Tibial nerve (tissue), 4 donors: ENCODE data around the gene PVALEF.

Source experiments
- EP300 ChIP-seq, 2 donors: sonication (generic); formaldehyde crosslinking; IDR thresholded peaks; one replicate each; pipeline ENCODE4 v1.6.1; 2017; ENCODE audit warnings: antibody characterized with exemption in 2 of 2, mild to moderate bottlenecking in 1 of 2
- TF ChIP-seq, protein P1 (sequence below), 5 experiments: fragments of 200-600 bp in 3 of 5; fragments of 450-650 bp in 2 of 5; sonication (generic) in 3 of 5; IDR thresholded peaks; one replicate each; pipeline ENCODE4 v1.5.1; 2016 to 2019; ENCODE audit warnings: antibody characterized with exemption in 5 of 5, mild to moderate bottlenecking in 3 of 5, moderate library complexity in 2 of 5

DNA sequence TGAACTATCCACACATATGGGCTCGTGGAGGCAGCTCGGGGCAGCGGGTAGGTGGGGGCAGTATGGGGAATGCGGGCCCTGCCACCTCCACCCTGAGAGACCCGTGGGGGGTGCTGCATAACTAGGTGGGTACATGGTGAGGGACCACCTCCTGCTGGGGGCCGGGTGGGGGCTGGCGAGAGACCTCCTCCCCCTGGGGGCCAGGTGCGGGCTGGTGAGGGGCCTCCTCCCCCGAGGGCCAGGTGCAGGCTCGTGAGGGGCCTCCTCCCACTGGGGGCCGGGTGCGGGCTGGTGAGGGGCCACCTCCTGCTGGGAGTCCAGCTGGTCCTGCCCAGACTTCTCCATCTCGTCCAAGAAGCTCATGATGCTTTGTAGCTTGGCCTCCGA, 32.1 kb downstream of the PVALEF start:
- TF ChIP-seq, protein P1, sequence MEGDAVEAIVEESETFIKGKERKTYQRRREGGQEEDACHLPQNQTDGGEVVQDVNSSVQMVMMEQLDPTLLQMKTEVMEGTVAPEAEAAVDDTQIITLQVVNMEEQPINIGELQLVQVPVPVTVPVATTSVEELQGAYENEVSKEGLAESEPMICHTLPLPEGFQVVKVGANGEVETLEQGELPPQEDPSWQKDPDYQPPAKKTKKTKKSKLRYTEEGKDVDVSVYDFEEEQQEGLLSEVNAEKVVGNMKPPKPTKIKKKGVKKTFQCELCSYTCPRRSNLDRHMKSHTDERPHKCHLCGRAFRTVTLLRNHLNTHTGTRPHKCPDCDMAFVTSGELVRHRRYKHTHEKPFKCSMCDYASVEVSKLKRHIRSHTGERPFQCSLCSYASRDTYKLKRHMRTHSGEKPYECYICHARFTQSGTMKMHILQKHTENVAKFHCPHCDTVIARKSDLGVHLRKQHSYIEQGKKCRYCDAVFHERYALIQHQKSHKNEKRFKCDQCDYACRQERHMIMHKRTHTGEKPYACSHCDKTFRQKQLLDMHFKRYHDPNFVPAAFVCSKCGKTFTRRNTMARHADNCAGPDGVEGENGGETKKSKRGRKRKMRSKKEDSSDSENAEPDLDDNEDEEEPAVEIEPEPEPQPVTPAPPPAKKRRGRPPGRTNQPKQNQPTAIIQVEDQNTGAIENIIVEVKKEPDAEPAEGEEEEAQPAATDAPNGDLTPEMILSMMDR (IDR thresholded peaks at IDR 0.05) = no peak
- TF ChIP-seq EP300 (IDR thresholded peaks at IDR 0.05) = no peak
